ENCODE data around the gene BTBD18.

BTBD18 gene, protein sequence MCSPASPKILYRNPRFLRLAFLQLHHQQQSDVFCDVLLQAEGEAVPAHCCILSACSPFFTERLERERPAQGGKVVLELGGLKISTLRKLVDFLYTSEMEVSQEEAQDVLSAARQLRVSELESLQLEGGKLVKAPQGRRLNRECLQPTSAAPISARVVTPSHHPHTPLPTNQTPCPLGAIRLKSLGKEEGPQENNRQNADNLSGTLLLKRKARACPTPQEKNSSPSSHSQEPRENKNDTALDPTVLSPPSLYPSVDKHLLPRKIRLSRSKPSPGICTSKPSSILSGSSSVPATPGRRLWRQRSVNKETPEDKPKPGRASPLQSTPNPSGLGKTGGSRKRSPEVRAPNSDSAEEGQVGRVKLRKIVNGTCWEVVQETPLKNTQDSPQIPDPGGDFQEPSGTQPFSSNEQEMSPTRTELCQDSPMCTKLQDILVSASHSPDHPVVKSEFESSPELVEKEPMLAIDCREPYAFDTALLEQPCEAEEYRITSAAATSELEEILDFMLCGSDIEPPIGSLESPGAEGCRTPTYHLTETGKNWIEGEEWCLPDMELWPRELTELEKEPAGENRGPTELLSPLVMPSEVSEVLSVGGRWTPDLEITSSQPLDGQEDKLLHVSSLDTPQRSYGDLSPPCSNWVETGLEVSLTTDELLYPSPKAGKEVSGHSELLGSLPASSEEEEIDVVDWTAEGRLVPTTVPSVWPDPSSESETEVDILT

DNA sequence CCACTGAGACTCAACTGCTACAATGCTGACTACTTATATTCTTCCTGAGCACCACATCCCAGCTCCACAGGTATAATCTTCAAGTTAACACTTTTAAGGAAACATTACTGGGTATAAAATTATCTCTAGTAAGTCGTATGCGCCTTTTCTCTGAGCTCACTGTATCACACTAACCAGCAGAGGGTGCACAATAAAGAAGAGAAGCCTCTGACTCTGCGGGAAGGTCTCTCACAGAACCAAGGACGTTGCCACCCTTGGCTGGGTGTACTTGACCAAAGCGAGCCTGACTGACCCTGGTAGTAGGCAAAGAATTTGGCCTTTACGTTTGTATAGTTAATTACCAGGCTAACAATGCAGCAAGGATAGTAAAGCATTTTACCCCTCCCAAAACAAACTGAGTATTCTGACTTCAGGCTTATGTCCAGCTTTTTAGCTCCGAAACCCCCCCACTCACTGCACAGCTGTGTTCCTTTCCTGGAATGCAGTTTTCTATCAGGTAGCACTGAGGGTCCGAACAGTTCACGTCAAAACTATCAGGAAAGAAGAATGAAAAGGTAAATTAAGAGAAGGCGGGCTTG lies at the start of gene BTBD18:
Gene BTBD18, minus strand, starts transcription at position 144 of the 578 bp plus-strand sequence. CDS start 631 bp downstream, outside the sequence.
- DNase-seq: peak; percentile 10

DNA sequence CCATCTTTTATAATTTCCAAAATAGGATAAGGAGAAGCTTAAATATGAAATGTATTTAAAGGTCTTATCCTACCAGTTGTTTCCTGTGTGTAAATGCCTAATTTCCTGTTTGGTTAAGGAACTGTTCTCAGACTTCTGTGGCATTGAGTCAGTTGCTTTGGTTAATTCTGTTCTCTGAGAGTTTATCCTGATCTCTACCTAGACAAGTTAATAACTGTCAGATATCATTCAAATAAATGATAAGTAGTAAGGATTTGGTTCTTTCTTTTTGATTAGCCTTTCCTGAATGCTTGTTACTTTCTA lies 49.5 kb upstream of the BTBD18 start:
- DNase-seq: no peak

DNA sequence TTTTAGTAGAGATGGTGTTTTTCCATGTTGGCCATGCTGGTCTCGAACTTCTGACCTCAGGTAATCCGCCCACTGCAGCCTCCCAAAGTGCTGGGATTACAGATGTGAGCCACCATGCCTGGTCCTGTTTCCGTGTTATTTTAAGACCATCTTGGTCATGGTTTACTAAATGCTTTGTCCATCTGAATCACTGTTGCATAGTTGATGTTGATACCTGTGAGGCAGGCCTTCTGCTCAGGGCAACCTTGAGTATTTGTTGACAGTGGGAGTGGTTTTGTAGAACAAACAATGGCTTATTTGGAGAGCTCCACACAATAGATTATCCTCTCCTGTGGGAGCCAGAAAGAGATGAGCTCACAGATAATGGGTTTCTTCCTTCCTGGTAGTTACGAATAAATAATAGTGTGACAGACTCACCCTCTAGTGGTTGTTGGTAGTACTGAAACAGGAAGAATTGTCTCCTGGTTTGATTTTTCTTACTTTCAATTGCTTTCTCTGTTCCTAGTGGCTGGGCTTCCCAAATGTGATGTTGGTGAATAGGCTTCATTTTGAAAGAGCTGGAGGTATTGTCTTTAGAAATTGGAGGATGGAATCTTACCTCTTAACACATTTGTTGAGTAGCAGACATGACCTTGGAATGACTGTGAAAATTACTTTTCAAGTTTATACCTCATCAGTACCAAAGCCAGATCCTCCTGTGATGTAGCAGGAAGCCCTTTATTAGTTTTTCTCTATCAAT lies 49.0 kb upstream of the BTBD18 start:
- DNase-seq: peak; percentile 90

DNA sequence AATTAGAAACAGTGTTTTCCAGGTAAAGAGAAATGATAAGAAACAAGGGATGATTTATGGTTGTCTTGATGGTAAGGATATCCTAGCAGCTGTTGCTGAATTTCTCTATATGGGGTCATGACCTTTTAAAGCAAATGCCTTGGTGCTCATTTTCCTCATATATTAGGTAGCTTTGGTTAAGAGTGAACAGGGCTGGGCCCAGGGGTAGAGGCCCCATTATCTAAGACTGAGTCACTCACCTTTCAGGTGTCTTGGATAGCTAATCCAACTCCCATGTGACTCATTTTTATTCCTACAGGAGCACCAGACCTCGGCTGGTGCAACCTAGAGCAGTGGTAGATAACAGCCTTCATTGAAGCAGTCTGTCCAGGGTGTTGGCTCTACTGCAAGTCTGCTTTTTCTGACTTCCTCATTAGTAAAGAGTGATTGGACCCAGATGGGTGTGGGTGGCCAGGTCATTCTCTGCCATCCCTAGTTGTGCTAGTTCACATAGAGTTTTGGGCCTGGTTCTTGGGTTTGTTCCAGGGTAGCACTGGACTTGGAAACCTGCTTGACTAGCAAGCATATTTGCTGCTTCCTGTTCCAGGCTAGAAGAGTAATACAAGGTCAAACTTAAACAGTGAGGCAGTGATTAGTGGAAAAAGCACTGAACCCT lies 47.4 kb upstream of the BTBD18 start:
- no peak for DNase-seq

DNA sequence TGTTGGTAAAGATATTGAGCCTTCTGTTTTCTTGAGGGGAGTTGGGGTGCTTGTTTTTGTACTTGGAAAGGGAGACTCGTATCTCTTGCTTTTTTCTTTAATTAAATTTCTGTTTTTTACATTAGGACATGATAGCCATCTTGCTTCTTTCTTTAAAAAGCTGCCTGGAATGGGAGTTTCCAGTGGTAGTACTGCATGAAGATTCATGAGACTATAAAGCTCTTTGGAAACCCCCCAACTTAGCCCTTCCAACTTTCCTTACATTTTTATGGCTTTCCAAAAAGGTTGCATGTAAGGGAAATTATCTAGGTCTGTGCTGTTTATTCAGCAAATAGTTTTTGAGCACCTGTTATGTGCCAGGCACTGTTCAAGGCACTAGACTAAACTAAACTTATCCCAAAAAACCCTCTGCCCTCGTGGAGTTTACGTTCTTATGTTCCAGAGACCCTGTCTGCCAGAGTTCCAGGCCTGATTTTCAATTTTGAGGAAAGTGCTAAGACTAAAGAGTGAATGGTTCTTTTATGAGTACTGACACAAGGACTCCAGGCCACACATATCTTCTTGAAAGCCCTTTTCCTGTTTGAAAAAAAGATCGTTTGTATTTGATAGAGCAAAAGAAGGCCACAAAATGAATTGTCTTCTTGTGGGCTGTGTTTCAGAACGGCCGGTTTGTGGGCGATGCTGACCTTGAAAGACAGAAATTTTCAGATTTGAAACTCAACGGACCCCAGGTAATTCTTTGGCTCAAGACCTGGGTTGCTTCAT lies 41.9 kb upstream of the BTBD18 start:
- DNase-seq: no peak

DNA sequence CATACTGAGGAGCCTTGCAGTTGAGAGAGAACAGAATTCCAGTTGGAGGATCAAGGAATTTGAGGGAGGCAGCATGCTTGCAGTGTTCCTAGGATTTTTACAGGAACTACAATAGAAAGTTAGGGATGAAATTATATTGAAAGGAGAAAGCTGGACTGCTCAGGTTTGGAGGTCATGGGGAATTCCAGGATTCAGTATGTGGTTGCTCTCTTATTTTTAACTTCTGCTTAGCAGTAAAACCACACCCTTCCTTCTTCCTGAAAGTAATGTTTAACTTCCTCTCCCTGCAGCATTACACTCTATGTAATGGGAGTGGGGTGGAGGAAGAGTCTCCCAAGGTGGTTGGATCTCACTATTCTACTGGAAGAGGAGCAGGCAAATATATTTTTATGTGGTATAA lies 41.3 kb upstream of the BTBD18 start:
- DNase-seq: no peak

DNA sequence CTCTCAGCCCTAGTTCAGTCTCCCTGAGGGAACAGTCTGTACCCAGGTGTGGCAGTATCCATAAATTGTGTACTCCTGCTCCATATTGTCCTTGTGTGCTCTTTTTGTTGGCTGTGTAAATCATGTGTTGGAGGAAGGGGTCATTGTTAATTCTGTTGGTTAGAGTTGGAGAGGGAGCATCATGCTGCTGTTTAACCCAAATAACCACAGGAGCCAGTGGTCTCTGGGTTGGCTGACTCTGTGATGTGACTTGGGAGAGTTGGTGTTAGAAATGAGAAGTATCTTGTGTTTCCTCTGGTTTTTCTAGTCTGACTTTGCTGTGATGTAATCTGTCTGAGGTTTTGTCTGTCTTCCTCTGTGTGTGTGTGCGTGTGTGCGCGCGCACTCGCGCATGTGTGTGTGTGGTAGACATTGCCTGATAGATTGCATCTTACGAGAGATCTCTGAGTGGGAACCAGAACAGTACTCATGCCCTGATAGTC lies 40.5 kb upstream of the BTBD18 start:
- no peak for DNase-seq

DNA sequence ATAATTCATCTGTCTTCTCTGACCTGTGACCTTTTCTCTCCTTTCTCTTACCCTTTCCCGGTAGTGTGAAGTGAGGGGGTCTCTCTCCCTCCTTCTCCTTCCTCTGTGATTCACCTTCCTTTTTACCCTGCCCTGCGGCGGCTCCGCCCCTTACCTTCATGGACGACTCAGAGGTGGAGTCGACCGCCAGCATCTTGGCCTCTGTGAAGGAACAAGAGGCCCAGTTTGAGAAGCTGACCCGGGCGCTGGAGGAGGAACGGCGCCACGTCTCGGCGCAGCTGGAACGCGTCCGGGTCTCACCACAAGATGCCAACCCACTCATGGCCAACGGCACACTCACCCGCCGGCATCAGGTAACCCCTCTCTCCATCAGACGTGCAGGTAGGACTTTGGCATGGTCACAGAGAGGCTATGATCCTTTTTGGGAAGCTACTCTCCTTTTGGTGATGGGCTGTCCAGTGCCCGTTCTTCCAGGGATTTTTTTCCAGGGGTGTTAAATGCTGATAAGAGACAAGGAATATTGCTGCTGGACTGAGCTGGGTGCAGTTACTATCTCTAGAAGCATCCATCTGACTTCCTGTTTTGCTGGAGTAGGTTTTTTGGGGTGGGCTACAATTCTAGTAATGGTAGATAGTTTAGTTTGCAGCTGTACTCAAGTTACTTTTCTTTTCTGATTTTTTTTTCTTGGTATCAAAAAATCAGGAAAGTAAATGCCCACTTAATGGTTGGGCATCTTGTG lies 39.9 kb upstream of the BTBD18 start:
- DNase-seq: no peak

DNA sequence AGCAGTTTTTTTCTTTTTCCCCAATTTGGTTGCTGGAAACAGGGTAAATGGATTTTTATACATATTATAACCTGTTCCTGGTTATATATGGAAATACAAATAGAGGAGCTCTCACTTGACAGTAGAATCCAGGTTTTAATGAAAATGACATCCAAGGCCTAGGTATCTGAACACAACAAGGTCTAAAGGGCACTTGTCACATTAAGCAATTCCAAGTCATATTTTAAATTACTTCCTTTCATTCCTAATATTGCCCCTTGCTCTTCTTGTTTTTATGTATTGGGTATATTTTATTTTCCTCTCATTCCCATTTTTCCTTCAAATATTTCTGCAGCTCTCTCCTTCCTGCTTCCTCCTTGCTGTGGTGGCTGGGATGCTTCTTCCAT lies 37.1 kb upstream of the BTBD18 start:
- no peak for DNase-seq

DNA sequence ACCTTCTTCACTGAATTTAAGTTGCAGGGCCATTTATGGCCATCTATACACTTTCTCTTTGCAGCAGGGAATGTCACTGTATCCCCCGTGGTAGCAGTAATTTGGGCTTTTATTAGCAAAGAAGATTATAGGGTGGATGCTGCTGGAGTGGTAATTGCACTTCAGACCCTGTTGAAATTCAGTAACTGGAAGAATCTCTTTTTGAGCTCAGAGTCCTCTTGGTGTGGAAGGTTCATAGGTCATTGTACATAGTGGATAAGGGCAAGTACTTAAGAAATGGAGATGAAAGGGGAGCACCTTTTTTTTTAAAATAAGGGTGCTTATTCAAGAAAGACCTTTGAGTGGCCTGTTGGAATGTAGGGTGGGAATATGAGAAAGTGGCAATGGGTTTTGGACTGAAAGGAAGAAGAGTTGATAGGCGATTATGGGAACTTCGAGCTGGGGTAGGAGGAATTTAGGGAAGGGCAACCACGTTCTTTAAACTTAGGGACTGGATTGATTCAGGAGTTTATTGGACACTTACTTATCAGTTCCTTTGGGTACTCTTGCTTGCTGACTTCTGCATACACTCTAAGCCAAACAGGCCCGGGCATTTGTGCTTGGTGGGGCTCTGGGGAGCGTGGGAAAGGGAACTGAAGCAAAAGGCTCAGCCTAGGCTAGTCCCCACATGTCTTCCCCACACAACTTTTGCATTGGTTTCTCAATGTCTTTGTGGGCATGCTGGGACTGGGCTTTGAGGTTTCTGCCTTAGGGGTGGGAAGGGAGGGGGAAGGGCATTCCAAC lies 36.5 kb upstream of the BTBD18 start:
- DNase-seq: no peak

DNA sequence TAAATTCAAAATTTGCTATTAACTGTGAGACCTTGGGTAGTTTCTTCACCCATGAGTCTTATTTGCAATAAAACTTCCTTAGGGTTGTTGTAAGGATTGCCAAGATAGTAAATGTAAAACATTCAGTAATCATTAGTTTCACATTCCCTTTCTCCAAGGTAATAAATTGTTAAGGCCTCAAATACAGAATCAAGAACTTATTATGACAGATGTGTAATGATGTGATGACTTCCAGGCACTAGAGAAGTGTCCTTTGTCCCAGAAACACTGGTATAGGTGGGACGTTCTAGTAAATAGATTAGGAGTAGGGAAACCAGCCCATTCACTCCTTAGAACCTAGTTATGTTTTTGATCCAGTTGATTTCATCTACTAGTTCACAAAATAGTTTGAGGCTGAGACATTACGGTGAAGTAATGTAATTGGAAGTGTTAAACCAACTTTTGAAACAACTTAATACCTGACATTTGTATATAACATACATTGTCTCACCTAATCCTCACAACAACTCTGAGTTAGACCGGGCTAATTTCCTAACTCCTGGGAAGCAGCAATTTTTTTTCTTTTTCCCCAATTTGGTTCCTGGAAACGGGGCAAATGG lies 35.5 kb upstream of the BTBD18 start:
- no peak for DNase-seq

DNA sequence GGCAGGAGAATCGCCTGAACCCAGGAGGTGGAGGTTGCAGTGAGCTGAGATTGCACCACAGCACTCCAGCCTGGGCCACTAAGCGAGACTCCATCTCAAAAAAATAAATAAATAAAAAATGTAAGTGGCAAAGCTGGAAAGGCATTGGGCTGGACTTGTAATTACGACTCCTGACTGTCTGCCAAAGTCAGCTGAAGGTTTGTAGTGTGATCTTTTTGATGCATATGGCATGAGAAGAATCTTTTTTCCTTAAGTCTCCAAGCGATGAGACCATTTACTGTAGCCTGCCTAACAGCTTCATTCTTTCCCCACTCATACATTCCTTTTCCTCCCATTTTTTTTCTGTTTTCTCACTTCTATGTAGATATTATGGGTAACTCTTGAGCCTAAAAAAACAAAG lies 34.8 kb upstream of the BTBD18 start:
- DNase-seq: no peak

DNA sequence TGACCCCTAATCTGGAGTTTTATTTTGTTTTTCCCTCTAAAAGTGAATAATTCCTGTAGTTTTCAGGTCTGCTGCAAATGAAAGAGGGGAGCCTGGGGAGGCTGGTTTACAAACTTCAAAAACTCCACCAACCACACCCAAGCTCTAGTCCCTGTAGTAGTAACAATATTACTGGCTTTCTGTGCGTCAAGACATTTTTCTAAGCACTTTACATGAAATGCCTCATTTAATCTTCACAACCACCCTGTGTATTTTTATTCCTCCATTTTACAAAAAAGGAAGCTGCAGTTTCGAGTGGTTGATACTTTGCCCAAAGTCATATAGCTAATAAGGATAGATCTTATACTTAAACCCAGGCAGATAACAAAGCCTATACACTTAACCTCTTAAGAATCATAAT lies 33.5 kb upstream of the BTBD18 start:
- DNase-seq: no peak

DNA sequence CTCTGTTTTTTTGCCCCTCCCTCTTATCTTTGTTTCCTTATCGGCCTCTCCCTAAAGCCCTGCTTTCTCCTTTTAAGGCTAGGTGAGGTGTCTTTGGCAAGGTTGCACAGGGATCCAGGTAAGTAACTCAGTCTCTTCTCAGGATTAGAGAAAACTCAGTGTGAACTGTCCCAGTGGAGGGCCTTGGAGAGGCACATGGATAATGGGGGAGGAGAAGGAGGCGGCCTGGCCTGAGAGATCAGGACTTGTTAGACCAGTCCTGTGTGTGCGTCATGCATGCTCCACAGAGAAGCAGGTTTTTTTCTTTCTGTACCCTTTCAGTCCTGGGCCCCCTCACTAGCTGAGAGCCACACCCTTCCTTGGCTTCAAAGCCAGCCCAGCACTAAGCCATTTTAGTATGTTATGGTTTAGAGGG lies 29.9 kb upstream of the BTBD18 start:
- DNase-seq: no peak

DNA sequence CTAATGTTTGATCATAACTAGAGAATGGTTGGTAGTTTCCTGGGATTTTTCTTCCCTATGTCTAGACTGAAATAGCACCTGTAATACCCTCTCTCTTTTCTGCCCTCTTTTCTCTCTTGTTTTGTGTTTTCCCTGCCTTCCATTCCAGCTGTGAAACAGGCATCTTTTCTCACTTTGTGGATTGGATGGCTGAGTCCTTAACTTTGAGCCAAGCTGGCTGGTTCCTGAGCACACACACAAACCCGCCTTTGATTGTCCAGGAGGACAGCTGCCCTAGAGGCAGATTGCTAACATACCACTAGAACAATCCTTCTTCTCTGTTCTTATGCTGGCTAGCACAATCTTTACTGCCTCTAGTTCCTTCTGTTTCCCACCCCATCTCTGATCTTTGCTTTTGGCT lies 27.7 kb upstream of the BTBD18 start:
- DNase-seq: no peak

DNA sequence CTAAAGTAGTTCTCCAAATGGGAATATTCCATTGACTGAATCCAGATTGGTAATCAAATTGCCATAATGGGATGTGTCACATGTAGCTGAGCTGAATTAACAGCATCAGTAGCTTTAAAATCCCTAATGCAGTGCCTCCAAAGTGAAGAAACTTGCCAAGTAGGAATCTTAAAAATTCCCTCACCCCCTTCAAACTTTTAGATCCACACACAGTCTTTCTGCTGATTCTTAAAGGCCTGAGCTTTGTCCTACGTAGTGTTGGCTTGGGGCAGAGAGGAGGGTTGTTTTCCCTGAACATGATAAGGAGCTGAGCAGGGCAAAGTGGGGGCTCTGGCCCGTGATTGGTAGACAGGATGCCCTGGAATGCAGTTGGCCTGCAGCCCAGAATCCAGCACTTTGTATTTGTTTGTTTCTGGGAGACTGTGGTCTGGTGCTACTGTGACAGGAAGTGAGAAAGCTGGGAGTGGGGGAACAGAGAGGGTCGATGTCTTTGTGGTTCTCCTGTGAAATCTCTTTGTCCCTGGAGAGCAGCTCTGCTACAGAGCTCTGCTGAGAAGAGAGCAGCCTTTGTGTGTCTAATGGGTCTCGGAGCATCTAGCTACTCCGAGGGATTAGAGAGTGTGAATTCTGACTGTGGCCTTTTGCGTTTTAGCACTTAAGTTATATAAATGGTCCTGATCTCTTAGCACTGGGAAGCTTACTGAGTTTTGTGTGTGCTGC lies 26.9 kb upstream of the BTBD18 start:
- peak; percentile 38 for DNase-seq

DNA sequence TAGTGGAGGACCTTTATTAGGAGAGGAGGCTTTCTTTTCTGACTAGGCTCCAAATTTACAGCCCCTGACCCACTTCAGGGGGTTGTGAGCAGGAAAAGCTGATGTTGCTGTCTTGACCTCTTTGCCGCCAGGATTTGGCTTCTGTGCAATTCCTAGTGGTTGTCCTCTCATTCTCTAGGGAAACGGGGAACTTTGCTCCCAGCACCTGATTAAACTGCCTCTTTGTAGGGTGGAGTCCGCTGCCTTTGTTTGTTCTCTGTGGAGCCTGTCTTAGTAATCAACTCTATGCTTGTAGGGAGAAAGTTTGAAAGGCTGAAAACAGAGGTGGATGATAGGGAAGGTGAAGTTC lies 26.3 kb upstream of the BTBD18 start:
- DNase-seq: peak; percentile 22

DNA sequence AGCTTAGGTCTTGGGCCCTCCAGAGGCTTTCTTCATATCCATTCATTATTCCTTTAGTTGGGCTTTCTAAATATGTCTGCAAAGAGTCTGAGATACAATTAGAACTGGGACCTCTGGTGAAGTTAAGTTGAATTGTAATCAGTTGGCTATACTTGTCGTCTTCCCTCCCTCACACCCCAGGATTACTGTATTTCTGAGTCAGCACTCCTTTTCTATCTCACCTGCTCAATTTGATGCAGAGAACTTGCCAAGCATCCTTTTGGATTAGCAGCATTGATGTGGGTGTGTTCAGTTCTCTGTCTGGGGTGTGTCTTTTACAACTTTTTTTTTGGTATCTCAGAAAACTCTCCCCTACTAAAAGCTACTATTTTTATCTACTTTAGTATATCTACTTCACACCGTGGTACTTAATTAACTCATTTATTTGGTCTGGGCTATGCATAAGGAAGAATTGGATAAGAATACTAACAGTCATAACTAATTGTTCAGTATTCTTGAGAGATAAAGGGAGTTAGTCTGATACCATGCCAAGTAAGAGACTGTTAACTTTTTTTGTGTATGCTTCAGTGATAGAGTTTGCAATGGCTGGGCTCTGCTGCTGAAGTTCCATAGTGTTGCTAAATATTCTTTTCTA lies 25.1 kb upstream of the BTBD18 start:
- no peak for DNase-seq

DNA sequence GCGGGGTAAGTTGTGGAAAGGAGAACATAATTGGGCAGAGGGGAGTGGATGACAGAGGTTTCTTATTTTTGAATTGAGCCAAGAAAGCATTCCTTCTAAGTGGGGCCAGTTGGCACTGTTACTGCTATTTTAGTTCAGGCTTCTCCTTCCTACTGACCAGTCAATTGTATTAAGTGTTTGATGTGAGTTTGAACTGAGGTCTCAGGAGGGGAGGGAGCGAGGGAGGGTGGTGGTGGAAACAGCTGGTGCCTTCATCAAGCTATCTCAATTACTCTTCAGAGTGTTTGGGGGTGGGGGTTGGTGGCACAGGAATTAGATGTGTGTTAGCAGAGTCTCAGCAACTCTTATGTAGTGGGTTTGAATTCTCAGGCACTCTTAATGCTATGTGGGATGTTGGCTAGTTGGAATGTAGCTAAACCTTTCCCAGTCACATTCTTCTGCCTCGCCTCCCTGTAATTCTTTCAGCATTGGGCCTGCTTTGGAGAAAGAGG lies 24.5 kb upstream of the BTBD18 start:
- DNase-seq: no peak
